Measurements from ENCODE around the gene RAB34.

DNA sequence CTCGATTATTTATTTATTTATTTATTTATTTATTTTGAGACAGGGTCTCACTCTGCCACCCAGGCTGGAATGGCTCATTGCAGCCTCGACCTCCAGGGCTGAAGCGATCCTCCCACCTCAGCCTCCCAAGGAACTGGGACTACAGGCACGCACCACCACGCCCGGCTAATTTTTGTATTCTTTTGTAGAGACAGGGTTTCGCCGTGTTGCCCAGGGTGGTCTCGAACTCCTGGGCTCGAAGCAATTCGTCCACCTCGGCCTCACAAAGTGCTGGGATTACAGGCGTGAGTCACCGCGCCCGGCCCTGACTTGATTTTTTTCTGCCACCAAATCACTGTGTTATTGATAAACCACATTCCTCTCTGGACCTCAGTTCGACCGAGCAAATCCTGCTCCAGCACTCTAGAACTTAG lies 1.4 kb upstream of the RAB34 start:
- TF ChIP-seq, protein P1, sequence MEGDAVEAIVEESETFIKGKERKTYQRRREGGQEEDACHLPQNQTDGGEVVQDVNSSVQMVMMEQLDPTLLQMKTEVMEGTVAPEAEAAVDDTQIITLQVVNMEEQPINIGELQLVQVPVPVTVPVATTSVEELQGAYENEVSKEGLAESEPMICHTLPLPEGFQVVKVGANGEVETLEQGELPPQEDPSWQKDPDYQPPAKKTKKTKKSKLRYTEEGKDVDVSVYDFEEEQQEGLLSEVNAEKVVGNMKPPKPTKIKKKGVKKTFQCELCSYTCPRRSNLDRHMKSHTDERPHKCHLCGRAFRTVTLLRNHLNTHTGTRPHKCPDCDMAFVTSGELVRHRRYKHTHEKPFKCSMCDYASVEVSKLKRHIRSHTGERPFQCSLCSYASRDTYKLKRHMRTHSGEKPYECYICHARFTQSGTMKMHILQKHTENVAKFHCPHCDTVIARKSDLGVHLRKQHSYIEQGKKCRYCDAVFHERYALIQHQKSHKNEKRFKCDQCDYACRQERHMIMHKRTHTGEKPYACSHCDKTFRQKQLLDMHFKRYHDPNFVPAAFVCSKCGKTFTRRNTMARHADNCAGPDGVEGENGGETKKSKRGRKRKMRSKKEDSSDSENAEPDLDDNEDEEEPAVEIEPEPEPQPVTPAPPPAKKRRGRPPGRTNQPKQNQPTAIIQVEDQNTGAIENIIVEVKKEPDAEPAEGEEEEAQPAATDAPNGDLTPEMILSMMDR (IDR thresholded peaks at IDR 0.05 in 8 of 11, conservative IDR thresholded peaks at IDR 0.05 in 3 of 11) = no peak
- TF ChIP-seq POLR2A (IDR thresholded peaks at IDR 0.05) (no peak), POLR2AphosphoS5 (IDR thresholded peaks at IDR 0.05) (no peak)
